IMR-90 (cell line): ENCODE results near the gene DPH2. TPM values are rescaled to one million over a fixed set of nuclear protein-coding genes. Genes with fewer than 3 reads are reported as not detected.
A peak's percentile ranks its signal among the peaks of the same experiment; 100 is the strongest.

Experiments
- ATAC-seq: fragments of 200-7000 bp; cut with Tn5 transposase; 2 replicates; pipeline ENCODE4 v1.9.1; 2020; ENCODE audit warnings: low read depth, mild to moderate bottlenecking, moderate library complexity
- BruUV-seq: library from RNA; stranded (reverse); fragments of 400-500 nt; replicated peaks from 2 replicates; lab custom pipeline; 2021; lab: Mats Ljungman, UMichigan
- CTCF ChIA-PET: fragments of 300-600 bp; formaldehyde crosslinking; extraction: SDS; loops from one replicate; lab custom pipeline; 2021; ENCODE audit warnings: antibody characterized with exemption; lab: Yijun Ruan, JAX
- POLR2A ChIA-PET: fragments of 300-600 bp; sonication (Branson Sonifier 250); formaldehyde crosslinking; loops from one replicate; lab custom pipeline; 2022; ENCODE audit warnings: antibody characterized with exemption; ENCODE audit not compliant: unreplicated experiment; lab: Charles Lee
- DNase-seq: peaks from one replicate; pipeline ENCODE4 v3.0.0; 2013
- H2AFZ ChIP-seq: replicated peaks from 2 replicates; pipeline ENCODE3; 2013; ENCODE audit warnings: low read length, mild to moderate bottlenecking; ENCODE audit not compliant: poor library complexity
- H2AK5ac ChIP-seq: 2 replicates; pipeline ENCODE4 v1.6.1; 2013; ENCODE audit warnings: low read depth, low read length, inconsistent platforms
- H2AK9ac ChIP-seq: replicated peaks from 2 replicates; pipeline ENCODE3; 2013; ENCODE audit warnings: mild to moderate bottlenecking, low read depth, low read length, moderate library complexity; ENCODE audit not compliant: poor library complexity
- H2BK120ac ChIP-seq: 2 replicates; pipeline ENCODE4 v1.6.1; 2013; ENCODE audit warnings: low read depth, low read length, inconsistent platforms
- H2BK15ac ChIP-seq: 3 replicates; pipeline ENCODE4 v1.6.1; 2013; ENCODE audit warnings: low read depth, low read length, inconsistent platforms
- H2BK20ac ChIP-seq: 2 replicates; pipeline ENCODE4 v1.6.1; 2013; ENCODE audit warnings: low read depth, mild to moderate bottlenecking, inconsistent platforms, low read length, moderate library complexity
- H2BK5ac ChIP-seq: 2 replicates; pipeline ENCODE4 v1.6.1; 2013; ENCODE audit warnings: mild to moderate bottlenecking, low read depth, low read length, inconsistent platforms; ENCODE audit not compliant: poor library complexity, severe bottlenecking
- H3K14ac ChIP-seq: replicated peaks from 2 replicates; pipeline ENCODE4 v1.6.1; 2013; ENCODE audit warnings: low read depth, low read length, inconsistent platforms
- H3K18ac ChIP-seq: 2 replicates; pipeline ENCODE4 v1.6.1; 2013; ENCODE audit warnings: low read depth, low read length, control low read depth
- H3K23ac ChIP-seq: 2 replicates; pipeline ENCODE4 v1.6.1; 2013; ENCODE audit warnings: low read depth, low read length, inconsistent platforms
- H3K27ac ChIP-seq: 2 replicates; pipeline ENCODE4 v1.5.1; 2013; ENCODE audit warnings: mild to moderate bottlenecking, control low read depth, low read length; ENCODE audit not compliant: insufficient read depth
- H3K27me3 ChIP-seq: 2 replicates; pipeline ENCODE4 v1.6.1; 2013; ENCODE audit warnings: low read length; ENCODE audit not compliant: control insufficient read depth, insufficient read depth
- H3K36me3 ChIP-seq: 2 replicates; pipeline ENCODE4 v1.6.1; 2013; ENCODE audit warnings: low read length, mixed read lengths; ENCODE audit not compliant: control insufficient read depth, insufficient read depth
- H3K4ac ChIP-seq: 2 replicates; pipeline ENCODE4 v1.6.1; 2013; ENCODE audit warnings: low read depth, low read length, inconsistent platforms
- H3K4me1 ChIP-seq: 2 replicates; pipeline ENCODE4 v1.6.1; 2013; ENCODE audit warnings: low read length, mixed read lengths; ENCODE audit not compliant: control insufficient read depth, insufficient read depth
- H3K4me2 ChIP-seq: 2 replicates; pipeline ENCODE4 v1.6.1; 2013; ENCODE audit warnings: low read depth, mild to moderate bottlenecking, control low read depth, low read length, moderate library complexity
- H3K4me3 ChIP-seq: 2 replicates; pipeline ENCODE4 v1.5.1; 2013; ENCODE audit warnings: low read depth, mild to moderate bottlenecking, control low read depth, low read length, moderate library complexity; ENCODE audit not compliant: insufficient read depth
- H3K56ac ChIP-seq: 2 replicates; pipeline ENCODE4 v1.6.1; 2013; ENCODE audit warnings: low read length, inconsistent platforms; ENCODE audit not compliant: insufficient read depth; ENCODE audit errors: extremely low read depth
- H3K79me1 ChIP-seq, 2 experiments: 2 replicates each; pipeline ENCODE4 v1.6.1; 2013; ENCODE audit warnings: low read length in 2 of 2, inconsistent platforms in 1 of 2, low read depth in 1 of 2
- H3K9ac ChIP-seq: 2 replicates; pipeline ENCODE4 v1.6.1; 2013; ENCODE audit warnings: low read depth, low read length, control low read depth
- H3K9me1 ChIP-seq: 2 replicates; pipeline ENCODE4 v1.6.1; 2013; ENCODE audit warnings: low read length, inconsistent platforms; ENCODE audit not compliant: insufficient read depth
- H3K9me3 ChIP-seq: 2 replicates; pipeline ENCODE4 v1.6.1; 2013; ENCODE audit warnings: low read length; ENCODE audit not compliant: control insufficient read depth, insufficient read depth
- H4K20me1 ChIP-seq: 2 replicates; pipeline ENCODE4 v1.6.1; 2013; ENCODE audit warnings: low read length, inconsistent platforms; ENCODE audit not compliant: insufficient read depth
- H4K5ac ChIP-seq: 2 replicates; pipeline ENCODE4 v1.6.1; 2013; ENCODE audit warnings: mild to moderate bottlenecking, low read depth, low read length, control low read depth
- H4K8ac ChIP-seq, 2 experiments: 2 replicates each; pipeline ENCODE4 v1.6.1; 2013; ENCODE audit warnings: low read depth in 2 of 2, low read length in 2 of 2, control low read depth in 1 of 2, inconsistent platforms in 1 of 2
- H4K91ac ChIP-seq: 2 replicates; pipeline ENCODE4 v1.6.1; 2013; ENCODE audit warnings: low read depth, low read length, inconsistent platforms; ENCODE audit not compliant: insufficient read depth
- BHLHE40 ChIP-seq: fragments of 150-350 bp; IDR thresholded peaks from 2 replicates; pipeline ENCODE4 v1.6.1; 2016; ENCODE audit warnings: mild to moderate bottlenecking, low read depth, low read length
- CEBPB ChIP-seq: IDR thresholded peaks from 2 replicates; pipeline ENCODE4 v1.6.1; 2012; ENCODE audit warnings: low read depth, low read length, improper control_type of control experiment
- CHD1 ChIP-seq: IDR thresholded peaks from 2 replicates; pipeline ENCODE4 v1.6.1; 2012; ENCODE audit warnings: low read depth, low read length, improper control_type of control experiment
- CTCF ChIP-seq: conservative IDR thresholded peaks from 2 replicates; pipeline ENCODE4 v1.5.1; 2012; ENCODE audit warnings: mild to moderate bottlenecking, low read depth, low read length, improper control_type of control experiment
- FOS ChIP-seq: fragments of 150-350 bp; IDR thresholded peaks from 2 replicates; pipeline ENCODE4 v1.6.1; 2016; ENCODE audit warnings: low read depth, low read length
- MAFK ChIP-seq: IDR thresholded peaks from 2 replicates; pipeline ENCODE4 v1.6.1; 2012; ENCODE audit warnings: low read depth, low read length, improper control_type of control experiment
- MAZ ChIP-seq: IDR thresholded peaks from 2 replicates; pipeline ENCODE4 v1.6.1; 2012; ENCODE audit warnings: low read depth, mild to moderate bottlenecking, low read length, improper control_type of control experiment, moderate library complexity, borderline replicate concordance
- MXI1 ChIP-seq: IDR thresholded peaks from 2 replicates; pipeline ENCODE4 v1.6.1; 2012; ENCODE audit warnings: low read depth, mild to moderate bottlenecking, low read length, moderate library complexity, borderline replicate concordance
- NFE2L2 ChIP-seq: fragments of 150-350 bp; IDR thresholded peaks from 2 replicates; pipeline ENCODE4 v1.6.1; 2016; ENCODE audit warnings: low read depth, mild to moderate bottlenecking, low read length
- RAD21 ChIP-seq: IDR thresholded peaks from 2 replicates; pipeline ENCODE4 v1.6.1; 2012; ENCODE audit warnings: low read length, improper control_type of control experiment
- RFX5 ChIP-seq: IDR thresholded peaks from 2 replicates; pipeline ENCODE4 v1.8.0; 2012; ENCODE audit warnings: low read depth, mild to moderate bottlenecking, low read length, moderate library complexity
- SMC3 ChIP-seq: fragments of 150-350 bp; IDR thresholded peaks from 2 replicates; pipeline ENCODE4 v1.6.1; 2016; ENCODE audit warnings: low read depth, mild to moderate bottlenecking, antibody characterized with exemption, low read length, moderate library complexity
- USF2 ChIP-seq: fragments of 150-350 bp; IDR thresholded peaks from 2 replicates; pipeline ENCODE4 v1.6.1; 2017; ENCODE audit warnings: mild to moderate bottlenecking, antibody characterized with exemption, low read length, low read depth
- WGBS, 2 experiments: methylation state at CpG; one replicate each; pipeline versions ENCODE4 v1.1.5 to v1.1.7; 2013; ENCODE audit warnings: missing lambda C conversion rate in 2 of 2; ENCODE audit not compliant: insufficient read length in 1 of 2; ENCODE audit errors: extremely low coverage in 2 of 2; 5-methylcytosine and 5-hydroxymethylcytosine counted together
- dilution Hi-C: fragments of 300-500 bp; cut with HindIII; formaldehyde crosslinking; loops from one replicate; pipeline ENCODE4 v1.14.3; 2018; ENCODE audit warnings: low sequenced_read_pairs; ENCODE audit not compliant: unreplicated experiment
- in situ Hi-C: fragments of 300-500 bp; cut with MboI; formaldehyde crosslinking; loops from 3 replicates; pipeline ENCODE4 v1.14.3; 2019; ENCODE audit warnings: low sequenced_read_pairs, inconsistent platforms, mixed read lengths
- intact Hi-C: fragments of 100-400 bp; cut with micrococcal nuclease; formaldehyde crosslinking; loops from 2 replicates; pipeline ENCODE4 v1.10.0; 2022
- polyA plus RNA-seq, 3 experiments: library from polyadenylated mRNA; depleted of rRNA; stranded (reverse); fragments of >200 nt; gene quantifications; 2 replicates each; pipeline ENCODE4 v1.2.3, GENCODE V29; 2012; ENCODE audit warnings: low replicate concordance in 1 of 3
- total RNA-seq: library from RNA; depleted of rRNA; stranded (reverse); fragments of >200 nt; gene quantifications from 2 replicates; pipeline ENCODE4 v1.2.3, GENCODE V29; 2012

DPH2 gene
- total and polyA plus RNA-seq, 2 of the 4 experiments (the other 2 are of a cell fraction): 21.0 to 32.2 TPM

- H2BK5ac ChIP-seq: no peak overlapping the region
- H2BK120ac ChIP-seq: no peak overlapping the region
- no peak overlapping the region for H2AK5ac ChIP-seq
- peaks cover 28% of the 10 kb centered on the region for H3K4me1 ChIP-seq
- DNase-seq: no peak
- in situ Hi-C loops (no loop called here), intact Hi-C loops (no loop called here), dilution Hi-C loops (no loop called here)
- no peak overlapping the region for H4K91ac ChIP-seq
- no peaks in the 10 kb centered on the region for H3K9me3 ChIP-seq
- peaks cover 45% of the 10 kb centered on the region for H3K36me3 ChIP-seq
- H3K9me1 ChIP-seq: peaks cover 39% of the 10 kb centered on the region
- H3K23ac ChIP-seq: no peak overlapping the region
- no TSS peak for BruUV-seq
- H3K56ac ChIP-seq: no peak overlapping the region
- no peak overlapping the region for H3K27ac ChIP-seq
- no peak overlapping the region for H3K18ac ChIP-seq
- H2AFZ ChIP-seq: peak overlapping the region; percentile 61
- H3K27me3 ChIP-seq: no peaks in the 10 kb centered on the region
- H4K5ac ChIP-seq: no peak overlapping the region
- no peak overlapping the region for H2BK20ac ChIP-seq
- peaks cover 37 to 73% of the 10 kb centered on the region in 2 experiments for H3K79me1 ChIP-seq
- no peak overlapping the region for H3K9ac ChIP-seq
- no peak overlapping the region for H3K4me3 ChIP-seq
- 97% methylated on average over 8 of the region's 8 CpGs; no CpG with 5 or more reads in 1 of the 2 experiments for whole genome bisulfite sequencing, 2 experiments
- no peak overlapping the region for H2BK15ac ChIP-seq
- no peak for TF ChIP-seq RFX5
- no peak for TF ChIP-seq MXI1
- TF ChIP-seq RAD21: no peak
- TF ChIP-seq SMC3: no peak
- TF ChIP-seq MAZ: no peak
- no peak for TF ChIP-seq CEBPB
- no peak for TF ChIP-seq NFE2L2
- no peak for TF ChIP-seq CTCF
- no peak for TF ChIP-seq MAFK
- TF ChIP-seq BHLHE40: no peak
- TF ChIP-seq CHD1: no peak
- TF ChIP-seq FOS: no peak
- no peak for TF ChIP-seq USF2
- H4K20me1 ChIP-seq: peaks cover 47% of the 10 kb centered on the region
- no peak overlapping the region for H3K4ac ChIP-seq
- H3K4me2 ChIP-seq: no peak overlapping the region
- H4K8ac ChIP-seq: no peak overlapping the region
- POLR2A ChIA-PET: no interaction called here
- ATAC-seq: no peak
- no peak overlapping the region for H3K14ac ChIP-seq
- peak overlapping the region; percentile 57 for H2AK9ac ChIP-seq
- CTCF ChIA-PET: no interaction called here
Observed at GRCh38 chr1:43982241-43982640, 12.4 kb downstream of the DPH2 start.
